22Rv1 (cell line): Measurements from ENCODE around the gene WASHC4.

Experiments
- ZFX ChIP-seq: fragments of 450-650 bp; IDR thresholded peaks from 2 replicates; pipeline ENCODE4 v1.6.1; 2017; ENCODE audit warnings: antibody characterized with exemption, borderline replicate concordance
- TF ChIP-seq, protein P1 (sequence below): fragments of 450-650 bp; IDR thresholded peaks from 2 replicates; pipeline ENCODE4 v1.5.1; 2017; ENCODE audit warnings: mild to moderate bottlenecking

DNA sequence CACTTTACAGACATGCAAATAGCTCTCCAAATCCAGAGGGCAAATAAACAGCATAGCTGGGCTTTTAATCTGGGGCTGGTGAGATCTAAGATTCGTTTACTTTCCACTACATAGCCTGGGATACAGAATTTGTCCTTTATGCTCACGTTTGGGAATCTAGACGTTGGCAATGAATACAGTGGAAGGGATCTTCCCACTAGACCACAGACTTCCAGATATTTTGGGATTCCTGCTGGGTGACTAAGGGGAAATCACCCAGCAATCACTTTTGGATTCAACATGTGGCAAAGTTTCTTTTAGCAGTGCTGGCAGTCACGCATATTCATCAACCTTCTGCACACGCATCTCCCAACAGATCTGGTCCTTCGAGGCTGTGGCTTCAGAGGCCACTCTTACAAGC, 104.9 kb downstream of the WASHC4 start:
- TF ChIP-seq, protein P1, sequence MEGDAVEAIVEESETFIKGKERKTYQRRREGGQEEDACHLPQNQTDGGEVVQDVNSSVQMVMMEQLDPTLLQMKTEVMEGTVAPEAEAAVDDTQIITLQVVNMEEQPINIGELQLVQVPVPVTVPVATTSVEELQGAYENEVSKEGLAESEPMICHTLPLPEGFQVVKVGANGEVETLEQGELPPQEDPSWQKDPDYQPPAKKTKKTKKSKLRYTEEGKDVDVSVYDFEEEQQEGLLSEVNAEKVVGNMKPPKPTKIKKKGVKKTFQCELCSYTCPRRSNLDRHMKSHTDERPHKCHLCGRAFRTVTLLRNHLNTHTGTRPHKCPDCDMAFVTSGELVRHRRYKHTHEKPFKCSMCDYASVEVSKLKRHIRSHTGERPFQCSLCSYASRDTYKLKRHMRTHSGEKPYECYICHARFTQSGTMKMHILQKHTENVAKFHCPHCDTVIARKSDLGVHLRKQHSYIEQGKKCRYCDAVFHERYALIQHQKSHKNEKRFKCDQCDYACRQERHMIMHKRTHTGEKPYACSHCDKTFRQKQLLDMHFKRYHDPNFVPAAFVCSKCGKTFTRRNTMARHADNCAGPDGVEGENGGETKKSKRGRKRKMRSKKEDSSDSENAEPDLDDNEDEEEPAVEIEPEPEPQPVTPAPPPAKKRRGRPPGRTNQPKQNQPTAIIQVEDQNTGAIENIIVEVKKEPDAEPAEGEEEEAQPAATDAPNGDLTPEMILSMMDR, result no peak
- no peak for TF ChIP-seq ZFX
